ENCODE data around the gene FERMT2. TPM values are rescaled to one million over a fixed set of nuclear protein-coding genes. Genes with fewer than 3 reads are reported as not detected.

FERMT2 gene
- total RNA-seq, 1 donor from 2014 or later, result 79.7 TPM

GRCh38 chr14:52919971-52920370 is 30.9 kb downstream of the FERMT2 start:
- Mint-ChIP-seq H3K27ac (ENCODE audit: unreplicated experiment) (no peak overlapping the region), H3K27me3 (ENCODE audit: unreplicated experiment) (no peaks in the 10 kb centered on the region), H3K4me3 (ENCODE audit: unreplicated experiment) (no peak overlapping the region), H3K36me3 (ENCODE audit: unreplicated experiment) (no peaks in the 10 kb centered on the region), H3K4me1 (ENCODE audit: low read depth, unreplicated experiment) (peaks cover 15% of the 10 kb centered on the region), H3K9me3 (ENCODE audit: unreplicated experiment) (no peaks in the 10 kb centered on the region)
- TF ChIP-seq, protein P1, sequence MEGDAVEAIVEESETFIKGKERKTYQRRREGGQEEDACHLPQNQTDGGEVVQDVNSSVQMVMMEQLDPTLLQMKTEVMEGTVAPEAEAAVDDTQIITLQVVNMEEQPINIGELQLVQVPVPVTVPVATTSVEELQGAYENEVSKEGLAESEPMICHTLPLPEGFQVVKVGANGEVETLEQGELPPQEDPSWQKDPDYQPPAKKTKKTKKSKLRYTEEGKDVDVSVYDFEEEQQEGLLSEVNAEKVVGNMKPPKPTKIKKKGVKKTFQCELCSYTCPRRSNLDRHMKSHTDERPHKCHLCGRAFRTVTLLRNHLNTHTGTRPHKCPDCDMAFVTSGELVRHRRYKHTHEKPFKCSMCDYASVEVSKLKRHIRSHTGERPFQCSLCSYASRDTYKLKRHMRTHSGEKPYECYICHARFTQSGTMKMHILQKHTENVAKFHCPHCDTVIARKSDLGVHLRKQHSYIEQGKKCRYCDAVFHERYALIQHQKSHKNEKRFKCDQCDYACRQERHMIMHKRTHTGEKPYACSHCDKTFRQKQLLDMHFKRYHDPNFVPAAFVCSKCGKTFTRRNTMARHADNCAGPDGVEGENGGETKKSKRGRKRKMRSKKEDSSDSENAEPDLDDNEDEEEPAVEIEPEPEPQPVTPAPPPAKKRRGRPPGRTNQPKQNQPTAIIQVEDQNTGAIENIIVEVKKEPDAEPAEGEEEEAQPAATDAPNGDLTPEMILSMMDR (IDR thresholded peaks at IDR 0.05; ENCODE audit: partially characterized antibody, unreplicated experiment), result no peak
- no peak for DNase-seq

DNA sequence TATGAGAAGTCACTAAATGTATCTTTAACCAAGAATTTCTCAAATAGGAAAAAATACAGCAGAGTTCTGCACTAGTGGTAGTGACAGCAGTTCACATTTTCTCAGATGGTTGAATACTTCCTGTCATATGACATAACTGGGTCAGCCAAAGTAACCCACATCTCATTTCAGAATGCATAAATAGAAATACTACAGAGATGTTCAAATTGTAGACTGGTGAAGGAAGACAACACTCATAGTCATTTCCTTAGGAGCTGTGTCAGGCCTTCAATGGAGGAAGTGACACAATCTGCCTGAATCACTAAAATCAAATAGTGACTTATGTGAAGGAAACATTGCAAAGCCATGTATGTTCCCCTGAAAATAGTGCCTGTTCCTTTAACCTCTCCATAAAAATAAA is 32.4 kb downstream of the FERMT2 start:
- no peak for DNase-seq
- TF ChIP-seq, protein P1 (IDR thresholded peaks at IDR 0.05; ENCODE audit: partially characterized antibody, unreplicated experiment), result no peak
- Mint-ChIP-seq H3K4me1 (ENCODE audit: low read depth, unreplicated experiment) (peaks cover 7% of the 10 kb centered on the region), H3K4me3 (ENCODE audit: unreplicated experiment) (no peak overlapping the region), H3K27ac (ENCODE audit: unreplicated experiment) (no peak overlapping the region), H3K9me3 (ENCODE audit: unreplicated experiment) (no peaks in the 10 kb centered on the region), H3K27me3 (ENCODE audit: unreplicated experiment) (no peaks in the 10 kb centered on the region), H3K36me3 (ENCODE audit: unreplicated experiment) (no peaks in the 10 kb centered on the region)

DNA sequence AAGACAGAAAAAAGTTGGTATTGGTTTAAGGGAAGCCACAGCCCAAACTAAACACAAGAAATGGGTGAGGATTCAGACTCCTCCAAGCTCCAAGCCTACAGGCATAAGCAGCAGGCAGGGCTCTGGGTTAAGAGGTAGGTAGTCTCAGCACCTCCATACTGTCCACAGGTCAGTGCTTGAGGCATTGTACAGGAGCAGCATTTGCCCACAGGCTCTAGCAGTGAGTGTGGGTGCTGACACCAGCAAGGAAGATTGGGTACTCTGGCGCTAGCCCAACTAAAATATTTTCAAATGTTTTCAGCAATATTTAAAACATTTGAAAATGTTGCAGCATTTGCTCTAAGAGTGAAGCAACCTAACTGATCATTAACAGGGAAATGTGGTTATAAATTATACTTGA is 33.1 kb downstream of the FERMT2 start:
- Mint-ChIP-seq H3K9me3 (ENCODE audit: unreplicated experiment) (no peaks in the 10 kb centered on the region), H3K4me3 (ENCODE audit: unreplicated experiment) (no peak overlapping the region), H3K36me3 (ENCODE audit: unreplicated experiment) (no peaks in the 10 kb centered on the region), H3K27me3 (ENCODE audit: unreplicated experiment) (no peaks in the 10 kb centered on the region), H3K4me1 (ENCODE audit: low read depth, unreplicated experiment) (peaks cover 10% of the 10 kb centered on the region), H3K27ac (ENCODE audit: unreplicated experiment) (no peak overlapping the region)
- TF ChIP-seq, protein P1 (IDR thresholded peaks at IDR 0.05; ENCODE audit: partially characterized antibody, unreplicated experiment), result no peak
- no peak for DNase-seq

DNA sequence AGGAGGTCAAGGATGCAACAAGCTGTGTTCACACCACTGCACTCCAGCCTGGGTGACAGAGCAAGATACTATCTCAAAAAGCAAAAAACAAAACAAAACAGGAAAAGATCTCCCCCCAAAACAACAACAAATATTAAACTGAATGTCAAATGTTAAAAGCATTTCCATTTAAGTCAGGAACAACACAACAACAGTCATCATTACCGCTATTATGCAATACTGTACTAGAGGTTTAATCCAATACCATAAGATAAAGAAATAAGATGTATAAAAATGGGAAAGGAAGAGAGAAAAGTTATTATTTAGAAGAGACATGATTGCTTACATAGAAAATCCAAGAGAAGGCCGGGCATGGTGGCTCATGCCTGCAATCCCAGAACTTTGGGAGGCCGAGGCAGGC is 36.6 kb downstream of the FERMT2 start:
- Mint-ChIP-seq H3K27ac (ENCODE audit: unreplicated experiment) (no peak overlapping the region), H3K9me3 (ENCODE audit: unreplicated experiment) (no peaks in the 10 kb centered on the region), H3K36me3 (ENCODE audit: unreplicated experiment) (no peaks in the 10 kb centered on the region), H3K4me1 (ENCODE audit: low read depth, unreplicated experiment) (peaks cover 10% of the 10 kb centered on the region), H3K4me3 (ENCODE audit: unreplicated experiment) (no peak overlapping the region), H3K27me3 (ENCODE audit: unreplicated experiment) (no peaks in the 10 kb centered on the region)
- DNase-seq, result no peak
- TF ChIP-seq, protein P1 (IDR thresholded peaks at IDR 0.05; ENCODE audit: partially characterized antibody, unreplicated experiment), result no peak

GRCh38 chr14:52913271-52913670 is 37.6 kb downstream of the FERMT2 start:
- DNase-seq, result no peak
- TF ChIP-seq, protein P1 (IDR thresholded peaks at IDR 0.05; ENCODE audit: partially characterized antibody, unreplicated experiment), result no peak
- Mint-ChIP-seq H3K36me3 (ENCODE audit: unreplicated experiment) (no peaks in the 10 kb centered on the region), H3K27ac (ENCODE audit: unreplicated experiment) (no peak overlapping the region), H3K4me3 (ENCODE audit: unreplicated experiment) (no peak overlapping the region), H3K27me3 (ENCODE audit: unreplicated experiment) (no peaks in the 10 kb centered on the region), H3K4me1 (ENCODE audit: low read depth, unreplicated experiment) (peaks cover 10% of the 10 kb centered on the region), H3K9me3 (ENCODE audit: unreplicated experiment) (no peaks in the 10 kb centered on the region)
